GM13976 (cell line): ENCODE measurements around the gene OSM.

Source experiments
- DNase-seq: peaks from one replicate; pipeline ENCODE4 v3.0.0; 2012; ENCODE audit warnings: low spot score
- CTCF ChIP-seq: IDR thresholded peaks from 2 replicates; pipeline ENCODE4 v1.5.1; 2012; ENCODE audit warnings: borderline replicate concordance, mild to moderate bottlenecking; ENCODE audit not compliant: insufficient read depth; ENCODE audit errors: extremely low read depth, missing control alignments, control extremely low read depth
- in situ Hi-C: fragments of 300-500 bp; cut with MboI; formaldehyde crosslinking; loops from one replicate; pipeline ENCODE4 v1.12.0; 2022; ENCODE audit warnings: low sequenced_read_pairs, mixed read lengths, inconsistent platforms; ENCODE audit not compliant: unreplicated experiment

The OSM gene

GRCh38 chr22:30266445-30267381, at the start of gene OSM:
Gene OSM (minus strand): TSS chr22:30266851. CDS start chr22:30266799, 52 bp downstream.
- DNase-seq: peak; percentile 68
- in situ Hi-C loops: loop anchor here (10.0 kb wide), 1 partner anchor 162 kb away; no protein-coding TSS in a partner anchor
- no peak for TF ChIP-seq CTCF

DNA sequence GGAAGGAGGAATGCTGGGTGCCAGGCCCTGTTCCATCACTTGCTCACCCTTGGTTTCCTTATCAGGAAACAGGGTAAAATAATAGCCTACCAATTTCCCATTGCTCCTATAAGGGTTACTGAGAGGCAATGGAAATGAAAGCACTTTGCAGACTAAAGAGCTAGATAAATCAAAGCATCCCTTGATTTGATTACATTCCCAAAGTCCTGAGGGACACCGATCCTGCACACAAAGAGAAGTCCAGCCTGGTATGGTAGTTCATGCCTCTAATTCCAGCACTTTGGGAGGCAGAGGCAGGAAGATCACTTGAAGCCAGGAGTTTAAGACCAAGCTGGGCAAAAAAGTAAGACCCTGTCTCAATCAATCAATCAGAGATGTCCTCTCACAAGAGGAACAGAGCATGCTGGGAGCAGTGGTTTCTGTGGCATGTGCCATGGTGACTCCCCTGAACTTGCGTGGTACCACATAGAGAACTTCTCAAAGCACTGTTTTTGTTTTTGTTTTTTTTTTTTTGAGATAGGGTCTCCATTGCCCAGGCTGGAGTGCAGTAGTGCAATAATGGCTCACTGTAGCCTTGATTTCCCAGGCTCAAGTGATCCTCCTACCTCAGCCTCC, 49.4 kb upstream of the OSM start:
- no peak for DNase-seq
- in situ Hi-C loops: no loop called here
- no peak for TF ChIP-seq CTCF

DNA sequence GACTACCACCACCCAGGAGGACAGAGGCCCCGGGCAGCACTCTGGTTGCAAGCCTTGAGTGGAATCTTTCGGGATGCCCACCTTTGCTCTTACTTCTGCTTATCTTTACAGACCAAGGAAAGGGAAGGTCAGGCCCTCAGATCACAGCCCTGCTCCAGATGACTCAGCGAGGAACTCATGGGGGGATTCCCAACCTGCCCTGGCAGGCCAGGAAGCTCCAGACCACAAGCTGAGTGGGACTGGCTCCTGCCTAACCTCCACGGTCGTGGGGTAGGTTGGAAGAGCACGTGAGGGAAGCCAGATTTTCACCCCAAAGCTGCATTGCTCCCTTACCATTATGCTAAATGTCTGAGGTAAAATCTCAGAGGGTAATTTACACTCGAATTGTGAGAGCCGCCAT, 48.3 kb upstream of the OSM start:
- peak; percentile 50 for DNase-seq

DNA sequence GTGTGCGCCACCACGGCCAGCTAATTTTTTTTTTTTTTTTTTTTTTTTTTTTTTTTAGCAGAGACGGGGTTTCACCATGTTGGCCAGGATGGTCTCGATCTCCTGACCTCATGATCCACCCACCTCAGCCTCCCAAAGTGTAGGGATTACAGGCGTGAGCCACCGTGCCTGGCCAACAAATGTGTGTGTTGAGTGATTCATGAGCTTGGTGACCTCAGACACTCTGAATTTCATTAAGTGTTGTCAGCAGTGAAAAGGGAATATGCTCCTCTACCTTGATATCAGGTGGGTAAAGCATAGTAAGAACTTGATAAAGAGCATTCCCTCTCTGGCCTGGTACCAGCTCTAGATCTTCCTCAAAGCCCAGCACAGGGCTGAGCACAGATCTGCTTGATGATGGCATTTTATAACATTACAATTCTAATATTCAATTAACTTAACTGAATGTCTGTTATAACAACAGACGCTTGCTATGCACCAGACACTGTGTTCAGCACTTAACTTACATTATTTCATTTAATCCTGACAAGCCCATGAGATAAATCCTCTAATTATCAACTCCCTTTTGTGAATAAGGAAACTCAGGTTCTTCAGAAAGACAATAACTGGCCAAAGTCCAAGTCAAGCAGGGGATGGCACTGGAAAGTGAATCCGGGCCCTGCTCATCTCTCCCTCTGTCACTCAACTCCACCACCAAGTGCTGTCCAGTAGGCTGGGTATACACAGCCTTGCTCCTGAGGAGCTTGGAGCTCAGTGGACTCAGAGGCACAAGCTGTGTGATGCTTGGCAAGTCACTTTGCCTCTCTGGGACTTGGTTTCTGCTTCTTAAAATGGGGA, 47.1 kb upstream of the OSM start:
- no peak for TF ChIP-seq CTCF
- in situ Hi-C loops: no loop called here
- DNase-seq: no peak

More for the DNA sequence above, 48.3 kb upstream of the OSM start:
- no peak for TF ChIP-seq CTCF
- in situ Hi-C loops: no loop called here

- no peak for TF ChIP-seq CTCF
- in situ Hi-C loops: no loop called here
- no peak for DNase-seq
Observed at GRCh38 chr22:30312053-30312452, 45.4 kb upstream of the OSM start.
